NCI-H2227 treated with DMSO at 0.1 percent for 48 hours (cell line): ENCODE results near the gene EFL1.
"Not testable (repeated sequence)": the region's sequence is repeated elsewhere in the genome, so short reads cannot be mapped to it uniquely, and the experiment has no call there.

Experiments used
- DNase-seq: peaks from one replicate; lab custom pipeline; 2025; lab: John Stamatoyannopoulos, UW

The EFL1 gene

DNA sequence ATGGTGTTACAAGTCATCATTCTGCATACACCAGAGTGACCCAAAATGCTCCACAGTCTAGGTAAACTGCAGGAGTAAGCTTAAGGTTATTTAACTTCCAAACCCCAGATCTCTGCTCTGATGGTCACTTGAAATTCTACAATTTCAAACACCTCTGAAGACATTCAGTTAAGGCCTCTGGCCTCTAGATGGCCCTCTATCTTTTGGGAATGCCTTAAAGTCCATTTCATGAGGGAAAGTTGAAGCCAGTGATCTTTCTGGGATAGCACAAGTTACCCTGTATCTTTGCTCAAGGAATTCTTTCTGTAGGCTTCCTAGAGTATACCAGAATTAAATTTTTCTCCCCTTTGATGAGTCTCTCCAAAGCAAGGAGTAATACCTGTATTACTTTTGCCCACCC, 18.7 kb upstream of the EFL1 start:
- DNase-seq: not testable (repeated sequence)

- no peak for DNase-seq
These were observed 12.9 kb upstream of the EFL1 start for GRCh38 chr15:82275410-82275809.

DNA sequence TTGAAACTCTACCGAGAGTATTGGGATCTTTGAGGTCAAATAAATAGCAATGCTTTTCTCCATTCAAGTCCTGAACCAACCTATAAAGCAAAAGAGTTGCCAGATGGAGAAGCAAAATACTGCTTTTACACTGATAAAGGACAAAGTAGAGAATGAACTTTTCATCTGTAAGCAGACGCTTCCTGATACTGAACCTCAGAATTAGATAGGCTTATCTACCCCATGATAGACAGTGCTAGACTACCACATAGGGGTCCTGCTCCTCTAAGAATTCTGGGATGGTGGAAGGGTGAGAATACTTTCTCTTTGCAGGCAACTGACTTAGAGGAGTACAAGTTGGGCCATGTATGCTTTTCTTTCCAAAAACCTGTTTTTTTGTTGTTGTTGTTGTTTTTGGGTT, 9.6 kb upstream of the EFL1 start:
- no peak for DNase-seq

DNA sequence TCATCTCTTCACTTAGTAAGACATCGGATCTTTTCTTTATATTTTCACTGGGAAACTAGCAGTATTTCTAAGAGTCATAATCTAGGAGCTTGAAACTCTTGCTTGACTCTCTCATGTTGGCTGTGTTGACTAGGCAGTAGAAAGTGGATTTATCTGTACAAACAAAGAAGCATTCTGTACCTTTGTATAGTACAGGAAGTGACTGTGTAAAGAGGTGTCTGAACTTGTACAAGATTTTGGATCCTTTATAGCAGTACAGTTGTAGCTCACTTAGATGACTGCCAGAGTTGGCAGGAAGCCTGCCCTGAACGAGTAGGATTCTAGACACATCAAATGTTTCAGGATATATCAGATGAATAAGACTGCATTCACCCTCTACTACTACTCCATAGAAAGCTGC, 5.9 kb upstream of the EFL1 start:
- DNase-seq: not testable (repeated sequence)

- not testable (repeated sequence) for DNase-seq
These were observed 4.6 kb upstream of the EFL1 start for GRCh38 chr15:82267137-82267536.

DNA sequence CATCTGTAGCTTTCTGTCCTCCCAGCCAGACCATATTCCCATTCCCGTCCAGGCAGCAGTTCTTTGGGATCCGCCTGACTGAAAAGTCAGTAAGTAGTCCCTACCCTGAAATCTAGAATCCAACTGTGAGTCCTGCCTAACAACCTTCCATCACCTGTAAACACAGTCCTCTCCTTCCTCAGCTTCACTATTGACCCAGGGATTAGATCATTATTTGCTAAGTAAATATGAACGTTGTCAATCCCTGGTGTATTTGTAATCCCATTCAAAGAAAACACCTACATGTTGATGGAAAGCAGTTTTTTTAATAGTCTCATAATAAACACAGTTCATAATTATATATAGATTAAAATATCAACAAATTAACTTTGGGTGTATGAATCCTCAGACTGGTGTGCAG, 816 bp upstream of the EFL1 start:
- DNase-seq: no peak

DNA sequence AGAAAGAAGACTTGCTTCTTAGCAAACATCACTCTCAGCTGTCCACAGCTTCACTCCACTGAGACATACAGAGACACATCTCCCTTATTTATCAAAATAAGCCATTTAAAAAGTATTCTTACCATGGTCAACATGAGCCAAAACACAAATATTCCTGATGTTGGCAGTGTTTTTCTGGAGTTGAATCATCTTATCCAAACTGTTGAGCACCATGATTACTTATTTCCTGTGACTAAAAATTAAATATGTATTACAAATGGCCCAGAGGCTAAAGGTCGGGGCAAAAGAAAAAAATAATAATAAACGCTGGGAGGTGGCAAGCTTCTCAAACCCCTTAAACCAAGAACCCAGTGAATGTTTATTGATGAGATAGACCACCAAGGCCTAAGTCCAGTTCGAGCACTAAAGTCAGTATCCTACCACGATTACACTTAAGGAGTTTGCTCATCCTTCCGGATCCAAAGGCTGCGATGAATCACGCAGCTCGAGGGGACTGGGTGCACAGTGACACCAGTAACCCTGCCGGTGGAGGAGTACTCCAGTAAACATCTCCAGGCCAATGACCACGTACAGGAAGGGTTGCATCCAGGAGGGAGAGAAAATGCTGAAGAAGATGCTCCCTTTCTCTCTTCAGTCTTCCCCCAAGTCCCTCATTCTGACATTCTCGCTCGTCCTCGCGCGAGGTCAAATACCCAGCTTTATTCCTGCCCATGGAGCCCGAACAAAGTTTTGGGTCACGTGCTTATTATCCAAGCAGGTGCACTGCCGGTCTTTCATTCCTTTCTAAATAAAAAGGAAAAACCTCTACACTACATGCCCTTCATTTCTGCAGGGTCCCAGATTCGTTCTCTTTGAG, 740 bp downstream of the EFL1 start:
- not testable (repeated sequence) for DNase-seq

DNA sequence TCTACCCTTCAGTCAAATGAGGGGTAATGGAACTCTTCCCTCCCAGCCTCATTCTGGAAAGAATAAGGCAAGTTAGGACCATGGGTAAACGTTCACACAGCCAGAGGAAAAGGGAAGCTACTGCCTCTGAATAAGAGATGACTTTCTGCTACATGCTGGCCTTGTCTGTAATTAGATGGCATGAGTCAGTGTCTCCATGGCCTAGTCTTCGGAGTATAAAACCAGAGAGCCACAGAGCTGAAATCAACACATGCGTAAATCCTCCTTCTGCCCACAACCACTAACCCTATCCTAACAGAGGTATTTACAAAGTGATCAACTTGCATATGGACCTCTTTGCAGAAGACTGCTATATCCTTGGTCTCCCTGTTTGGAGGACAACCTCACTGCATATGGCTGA, 14.3 kb downstream of the EFL1 start:
- not testable (repeated sequence) for DNase-seq

- not testable (repeated sequence) for DNase-seq
These were observed 16.6 kb downstream of the EFL1 start for GRCh38 chr15:82245956-82246355.

DNA sequence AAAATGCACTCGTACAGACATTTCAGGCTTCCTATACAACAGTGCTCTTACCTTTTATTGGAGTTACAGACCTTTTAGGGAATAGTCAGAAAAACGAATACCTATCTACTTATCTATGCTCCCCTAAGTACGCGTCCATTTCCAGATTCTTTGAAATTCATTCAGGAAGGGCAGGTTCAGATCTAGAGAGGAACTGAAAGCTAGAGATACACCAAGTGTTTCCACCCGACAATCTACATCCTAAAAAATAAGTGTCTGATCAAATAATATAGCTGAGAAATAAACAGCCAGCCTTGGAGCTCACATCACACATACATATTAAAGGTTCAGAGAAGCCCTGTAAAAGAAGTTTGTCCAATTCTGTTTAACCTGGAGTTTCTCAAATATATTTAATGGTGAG, 18.9 kb downstream of the EFL1 start:
- not testable (repeated sequence) for DNase-seq

DNA sequence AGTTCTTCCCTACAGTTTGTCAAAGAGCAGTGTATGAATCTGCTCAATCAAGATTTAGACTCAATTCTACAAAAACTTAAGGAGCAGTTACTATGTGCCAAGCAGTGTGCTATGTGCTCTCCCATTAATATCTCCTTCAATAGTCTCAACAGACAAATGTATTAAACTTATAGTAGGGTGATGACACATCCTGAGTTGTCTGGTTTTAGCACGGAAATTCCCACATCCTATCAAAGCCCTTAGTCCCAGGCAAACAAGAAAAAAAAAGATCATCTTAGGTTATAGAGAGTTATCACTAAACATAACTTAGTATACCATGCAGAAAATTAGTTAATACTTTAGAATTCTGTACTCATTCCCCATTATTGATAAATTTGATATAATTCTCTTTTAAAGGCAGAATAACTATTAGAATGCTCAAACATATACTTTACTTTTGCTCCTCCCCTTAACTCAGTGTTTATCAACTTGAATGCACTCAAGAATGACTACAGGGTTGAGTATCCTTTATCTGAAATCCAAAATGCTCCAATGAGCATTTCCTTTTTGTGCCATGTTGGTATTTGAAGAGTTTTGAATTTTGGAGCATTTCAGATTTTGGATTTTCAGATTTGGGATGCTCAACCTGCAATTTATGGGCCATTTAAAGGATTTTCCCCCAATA, 20.6 kb downstream of the EFL1 start:
- DNase-seq: not testable (repeated sequence)

- no peak for DNase-seq
These were observed 22.7 kb downstream of the EFL1 start for GRCh38 chr15:82239685-82240391.

- not testable (repeated sequence) for DNase-seq
These were observed 24.5 kb downstream of the EFL1 start for GRCh38 chr15:82237944-82238534.

- no peak for DNase-seq
These were observed 30.7 kb downstream of the EFL1 start for GRCh38 chr15:82231842-82232241.

- no peak for DNase-seq
These were observed 31.3 kb downstream of the EFL1 start for GRCh38 chr15:82231233-82231632.

DNA sequence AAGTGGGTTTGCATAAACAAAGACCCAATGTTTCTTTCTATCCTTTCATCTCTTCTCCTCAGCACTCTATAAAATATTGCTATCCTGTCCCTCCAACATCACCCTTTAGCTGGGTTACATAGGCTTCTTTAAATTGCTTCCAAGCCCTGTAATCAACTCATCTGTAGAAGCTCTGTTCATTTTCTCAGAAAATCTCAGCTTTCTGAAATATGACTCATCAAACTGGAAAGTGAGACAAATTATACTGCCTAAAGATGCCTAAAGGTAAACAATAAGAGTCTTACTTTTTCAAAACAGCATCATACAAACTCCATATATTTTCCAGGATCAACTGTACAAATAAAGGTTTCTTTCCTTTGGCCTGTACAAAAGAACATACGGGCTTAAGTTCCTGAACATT, 33.8 kb downstream of the EFL1 start:
- no peak for DNase-seq

GRCh38 chr15:82221535-82221934, 41.0 kb downstream of the EFL1 start:
- not testable (repeated sequence) for DNase-seq

DNA sequence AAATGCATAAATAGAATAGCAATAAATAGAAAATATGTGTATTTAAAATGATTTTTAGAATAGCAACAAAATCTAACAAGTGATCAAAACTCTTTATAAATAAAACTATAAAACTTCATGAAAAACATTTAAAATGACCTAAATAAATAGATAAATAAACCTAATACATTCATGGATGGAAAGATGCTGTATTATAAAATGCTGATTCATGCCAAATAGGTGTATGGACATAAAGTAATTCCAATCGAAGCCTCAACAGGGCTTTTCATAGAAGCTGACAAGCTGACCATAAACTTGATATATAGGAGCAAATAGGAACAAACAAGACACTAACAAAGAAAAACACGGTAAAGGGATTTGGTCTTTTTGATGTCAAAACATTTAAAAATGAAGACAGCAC, 46.4 kb downstream of the EFL1 start:
- not testable (repeated sequence) for DNase-seq

DNA sequence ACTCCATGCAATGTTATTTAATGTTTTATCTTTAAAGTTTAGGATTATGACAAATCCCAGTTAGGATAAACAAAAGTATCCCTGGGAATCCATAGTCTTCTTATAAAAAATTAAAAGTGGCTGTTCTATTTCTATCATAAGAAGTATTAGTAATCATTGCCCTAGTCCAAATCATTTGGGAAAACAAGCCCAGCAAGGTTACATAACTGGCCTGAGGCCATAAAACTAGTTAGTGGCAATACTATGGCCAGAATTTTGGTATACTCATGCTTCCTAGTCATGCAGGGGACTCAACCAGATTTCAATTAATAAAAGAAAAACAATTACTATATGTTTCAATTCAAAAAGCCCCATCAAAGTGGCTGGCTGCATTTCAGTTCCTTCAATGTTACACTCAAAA, 50.3 kb downstream of the EFL1 start:
- DNase-seq: not testable (repeated sequence)

GRCh38 chr15:82210066-82210597, 52.4 kb downstream of the EFL1 start:
- DNase-seq: not testable (repeated sequence)

- DNase-seq: not testable (repeated sequence)
These were observed 58.0 kb downstream of the EFL1 start for GRCh38 chr15:82204575-82204974.
